ENCODE results near the gene BRD7. TPM values are rescaled to one million over a fixed set of nuclear protein-coding genes. Genes with fewer than 3 reads are reported as not detected.

The BRD7 gene
- total and polyA plus RNA-seq, 2 of the 4 experiments (the other 2 are of a cell fraction) = 24.8 to 29.9 TPM

- H4K5ac ChIP-seq (ENCODE audit: low read depth, low read length) = no peak overlapping the region
- no peak overlapping the region for H4K8ac ChIP-seq (ENCODE audit: low read depth in 2 of 2, low read length in 2 of 2)
- H3K4me1 ChIP-seq (ENCODE audit: control insufficient read depth, insufficient read depth, low read length) = peaks cover 19% of the 10 kb centered on the region
- H4K91ac ChIP-seq (ENCODE audit: insufficient read depth, low read depth, low read length) = no peak overlapping the region
- CTCF ChIA-PET = interaction anchor here (0.5 kb wide), 1 partner anchor 84 kb away, joined by 3 read pairs; no protein-coding TSS in a partner anchor
- no peaks in the 10 kb centered on the region for H3K9me3 ChIP-seq (ENCODE audit: control insufficient read depth, insufficient read depth, low read length)
- no peak for ATAC-seq (ENCODE audit: low read depth)
- H3K36me3 ChIP-seq (ENCODE audit: control insufficient read depth, insufficient read depth, low read length) = peaks cover 2% of the 10 kb centered on the region; the same call in 1 of the 2 replicates
- H3K79me1 ChIP-seq (ENCODE audit: low read depth in 1 of 2, low read length in 2 of 2) = peaks cover 16 to 50% of the 10 kb centered on the region in 2 experiments
- H3K9ac ChIP-seq (ENCODE audit: low read depth, low read length) = no peak overlapping the region
- dilution Hi-C loops (cut with HindIII; ENCODE audit: low sequenced_read_pairs, unreplicated experiment) (no loop called here), intact Hi-C loops (cut with micrococcal nuclease) (loop anchor here (5.0 kb wide), 1 partner anchor 33 kb away; no protein-coding TSS in a partner anchor), in situ Hi-C loops (cut with MboI; ENCODE audit: low sequenced_read_pairs) (no loop called here)
- no peak overlapping the region for H2AFZ ChIP-seq (replicated peaks; ENCODE audit: low read length, poor library complexity)
- H3K14ac ChIP-seq (replicated peaks; ENCODE audit: low read depth, low read length) = no peak overlapping the region
- H2AK9ac ChIP-seq (replicated peaks; ENCODE audit: low read depth, low read length, poor library complexity) = no peak overlapping the region
- BruUV-seq (replicated peaks) = no TSS peak
- no peak overlapping the region for H3K23ac ChIP-seq (ENCODE audit: low read depth, low read length)
- H3K27me3 ChIP-seq (ENCODE audit: control insufficient read depth, insufficient read depth, low read length) = no peaks in the 10 kb centered on the region
- peaks cover 13% of the 10 kb centered on the region; the same call in 1 of the 2 replicates for H3K9me1 ChIP-seq (ENCODE audit: insufficient read depth, low read length)
- H2BK120ac ChIP-seq (ENCODE audit: low read depth, low read length) = no peak overlapping the region
- no peak for DNase-seq
- no peak overlapping the region for H2BK15ac ChIP-seq (ENCODE audit: low read depth, low read length)
- no peak overlapping the region for H3K18ac ChIP-seq (ENCODE audit: low read depth, low read length)
- no peak overlapping the region for H3K27ac ChIP-seq (ENCODE audit: insufficient read depth, low read length)
- POLR2A ChIA-PET (ENCODE audit: unreplicated experiment) = no interaction called here
- no peak overlapping the region for H2BK5ac ChIP-seq (ENCODE audit: low read depth, low read length, poor library complexity, severe bottlenecking)
- H2AK5ac ChIP-seq (ENCODE audit: low read depth, low read length) = no peak overlapping the region; the same call in 1 of the 2 replicates
- TF ChIP-seq NFE2L2 (IDR thresholded peaks at IDR 0.05; ENCODE audit: low read depth, low read length) (no peak), RAD21 (IDR thresholded peaks at IDR 0.05; ENCODE audit: low read length) (no peak), CHD1 (IDR thresholded peaks at IDR 0.05; ENCODE audit: low read depth, low read length) (no peak), POLR2A (IDR thresholded peaks at IDR 0.05; ENCODE audit: low read depth, low read length) (no peak), ELK1 (IDR thresholded peaks at IDR 0.05; ENCODE audit: borderline replicate concordance, low read depth, low read length) (no peak), MAFK (IDR thresholded peaks at IDR 0.05; ENCODE audit: low read depth, low read length) (no peak), SMC3 (IDR thresholded peaks at IDR 0.05; ENCODE audit: low read depth, low read length) (no peak), RFX5 (IDR thresholded peaks at IDR 0.05; ENCODE audit: low read depth, low read length) (no peak), MAZ (IDR thresholded peaks at IDR 0.05; ENCODE audit: borderline replicate concordance, low read depth, low read length) (no peak), RCOR1 (IDR thresholded peaks at IDR 0.05; ENCODE audit: insufficient replicate concordance, low read length) (no peak), USF2 (IDR thresholded peaks at IDR 0.05; ENCODE audit: low read depth, low read length) (no peak), FOS (IDR thresholded peaks at IDR 0.05; ENCODE audit: low read depth, low read length) (no peak), CEBPB (IDR thresholded peaks at IDR 0.05; ENCODE audit: low read depth, low read length) (no peak), CTCF (conservative IDR thresholded peaks at IDR 0.05; ENCODE audit: low read depth, low read length) (no peak), BHLHE40 (IDR thresholded peaks at IDR 0.05; ENCODE audit: low read depth, low read length) (no peak)
- H3K4ac ChIP-seq (ENCODE audit: low read depth, low read length) = no peak overlapping the region
- H4K20me1 ChIP-seq (ENCODE audit: insufficient read depth, low read length) = no peaks in the 10 kb centered on the region; the same call in 1 of the 2 replicates
- 100% methylated on average over 1 of the region's 13 CpGs; no CpG with 5 or more reads in 1 of the 2 experiments for WGBS, 2 experiments (ENCODE audit: extremely low coverage in 2 of 2, insufficient read length in 1 of 2)
- H2BK20ac ChIP-seq (ENCODE audit: low read depth, low read length) = no peak overlapping the region
- no peak overlapping the region for H3K56ac ChIP-seq (ENCODE audit: extremely low read depth, insufficient read depth, low read length)
- H3K4me3 ChIP-seq (ENCODE audit: insufficient read depth, low read depth, low read length) = no peak overlapping the region
- H3K4me2 ChIP-seq (ENCODE audit: low read depth, low read length) = no peak overlapping the region
Measured at GRCh38 chr16:50269061-50269705, 99.6 kb downstream of the BRD7 start.

Measured in IMR-90 (cell line).